HG02759 (cell line): ENCODE measurements around the gene LRSAM1.

Experiments used
- ATAC-seq: cut with Tn5 transposase; IDR thresholded peaks from one replicate; pipeline ENCODE4 v1.9.1; 2021; ENCODE audit warnings: mild to moderate bottlenecking, moderate library complexity; ENCODE audit not compliant: unreplicated experiment

The LRSAM1 gene

GRCh38 chr9:127509261-127509954 lies 58.1 kb downstream of the LRSAM1 start:
- no peak for ATAC-seq

GRCh38 chr9:127509955-127510299 lies 58.6 kb downstream of the LRSAM1 start:
- no peak for ATAC-seq

- no peak for ATAC-seq
Measured at GRCh38 chr9:127514468-127514867, 63.2 kb downstream of the LRSAM1 start.

GRCh38 chr9:127516835-127517607 lies 65.7 kb downstream of the LRSAM1 start:
- ATAC-seq, result no peak

GRCh38 chr9:127517620-127518019 lies 66.3 kb downstream of the LRSAM1 start:
- ATAC-seq, result no peak

- ATAC-seq, result no peak
Measured at GRCh38 chr9:127518091-127518856, 67.0 kb downstream of the LRSAM1 start.

- ATAC-seq, result no peak
Measured at GRCh38 chr9:127519301-127520166, 68.2 kb downstream of the LRSAM1 start.

- ATAC-seq, result no peak
Measured at GRCh38 chr9:127520941-127521918, 69.9 kb downstream of the LRSAM1 start.

- ATAC-seq, result no peak
Measured at GRCh38 chr9:127521919-127522304, 70.6 kb downstream of the LRSAM1 start.

- ATAC-seq, result no peak
Measured at GRCh38 chr9:127522727-127523126, 71.4 kb downstream of the LRSAM1 start.

- no peak for ATAC-seq
Measured at GRCh38 chr9:127523312-127523851, 72.1 kb downstream of the LRSAM1 start.

GRCh38 chr9:127524373-127524772 lies 73.1 kb downstream of the LRSAM1 start:
- no peak for ATAC-seq

- ATAC-seq, result no peak
Measured at GRCh38 chr9:127525401-127526188, 74.3 kb downstream of the LRSAM1 start.

- no peak for ATAC-seq
Measured at GRCh38 chr9:127526655-127527559, 75.6 kb downstream of the LRSAM1 start.

GRCh38 chr9:127527560-127528268 lies 76.4 kb downstream of the LRSAM1 start:
- no peak for ATAC-seq

- ATAC-seq, result no peak
Measured at GRCh38 chr9:127528422-127529251, 77.3 kb downstream of the LRSAM1 start.
